GM19397 (cell line): ENCODE data around the gene KLHL29.

ENCODE experiments used
- ATAC-seq: cut with Tn5 transposase; IDR thresholded peaks from one replicate; pipeline ENCODE4 v1.9.1; 2021; ENCODE audit warnings: mild to moderate bottlenecking, moderate library complexity; ENCODE audit not compliant: unreplicated experiment

Gene KLHL29

DNA sequence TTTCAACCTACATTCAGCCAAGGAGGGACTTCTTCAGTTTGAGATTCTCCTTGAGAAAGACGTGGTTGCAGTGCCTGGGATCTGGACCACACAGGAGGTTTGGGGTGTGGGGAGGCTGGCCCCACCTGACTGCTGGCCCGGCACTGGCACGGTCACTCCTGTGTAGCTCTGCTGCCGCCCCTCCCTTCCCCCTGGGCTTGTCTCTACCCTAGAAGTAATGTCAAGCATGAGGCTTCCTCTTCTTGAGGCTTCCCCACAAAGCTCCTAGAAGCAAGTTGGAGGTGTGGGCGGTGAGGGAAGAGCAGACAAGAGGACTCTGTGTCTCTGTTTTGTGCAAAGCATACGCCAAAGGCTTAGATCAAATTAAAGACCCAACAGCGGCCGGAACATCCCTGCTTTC is 8.7 kb downstream of the KLHL29 start:
- no peak for ATAC-seq

DNA sequence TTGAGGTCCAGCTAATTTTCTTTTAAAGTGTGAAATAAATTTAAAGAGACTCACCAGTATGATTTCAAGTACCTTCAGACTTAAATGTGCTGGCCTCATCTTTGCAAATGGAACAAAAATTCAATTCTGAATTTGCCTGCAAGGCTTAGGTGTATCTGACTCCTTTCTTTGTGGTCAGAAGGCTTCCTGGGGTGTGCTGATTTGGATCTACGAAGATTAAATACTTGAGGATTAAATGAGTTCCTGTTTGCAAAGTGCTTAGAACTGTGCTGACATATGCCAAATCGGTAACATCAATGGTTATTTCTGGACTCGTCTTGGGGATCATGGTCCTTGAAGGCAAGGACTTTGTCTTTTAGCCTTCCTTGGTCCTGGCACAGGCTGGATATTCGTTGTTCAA is 9.7 kb downstream of the KLHL29 start:
- ATAC-seq = no peak

DNA sequence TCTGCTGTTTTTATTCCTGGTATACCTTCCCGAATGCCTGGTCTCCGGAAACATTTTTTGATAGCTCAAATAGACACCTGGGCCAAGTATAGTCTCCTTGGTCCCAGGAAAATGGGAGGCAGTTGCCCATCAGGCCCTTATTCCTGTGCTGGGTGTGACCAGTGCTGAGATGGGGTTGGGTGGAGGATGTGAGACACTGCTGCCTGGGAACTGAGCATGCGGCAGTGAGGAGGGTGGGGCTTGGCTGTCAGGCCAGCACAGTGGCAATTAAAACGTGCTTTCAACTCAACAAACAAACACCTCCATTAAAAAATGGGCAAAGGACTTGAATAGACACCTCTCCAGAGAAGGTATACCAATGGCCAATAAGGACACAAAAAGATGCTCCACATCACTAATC is 12.5 kb downstream of the KLHL29 start:
- no peak for ATAC-seq

DNA sequence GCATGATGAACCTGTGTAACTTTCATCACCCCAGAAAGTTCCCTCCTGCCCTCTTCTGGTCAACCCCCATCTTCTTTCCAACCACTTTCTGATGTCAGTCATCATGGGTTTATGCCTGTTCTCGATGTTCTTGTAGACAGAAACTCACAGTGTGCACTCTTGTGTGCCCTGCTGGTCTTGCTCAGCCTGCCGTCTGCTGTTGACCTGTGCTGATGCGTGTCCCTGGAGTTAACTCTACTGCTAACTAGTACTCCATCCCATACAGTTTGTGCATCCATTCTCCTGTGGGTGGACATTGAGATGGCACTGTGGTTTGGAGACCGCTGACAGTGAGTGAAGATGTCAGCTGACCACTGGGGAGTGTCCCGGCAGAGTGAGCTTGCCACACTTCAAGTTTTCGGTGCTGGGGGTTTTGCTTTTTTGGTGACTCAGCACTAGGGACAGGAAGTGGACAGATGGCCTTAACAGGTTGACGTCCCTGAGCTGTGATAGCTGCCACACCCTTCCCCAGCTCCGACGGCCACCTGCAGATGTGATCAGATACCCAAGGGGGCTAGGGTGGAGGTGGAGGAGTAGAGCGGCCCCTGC is 14.8 kb downstream of the KLHL29 start:
- ATAC-seq = peak; percentile 63

DNA sequence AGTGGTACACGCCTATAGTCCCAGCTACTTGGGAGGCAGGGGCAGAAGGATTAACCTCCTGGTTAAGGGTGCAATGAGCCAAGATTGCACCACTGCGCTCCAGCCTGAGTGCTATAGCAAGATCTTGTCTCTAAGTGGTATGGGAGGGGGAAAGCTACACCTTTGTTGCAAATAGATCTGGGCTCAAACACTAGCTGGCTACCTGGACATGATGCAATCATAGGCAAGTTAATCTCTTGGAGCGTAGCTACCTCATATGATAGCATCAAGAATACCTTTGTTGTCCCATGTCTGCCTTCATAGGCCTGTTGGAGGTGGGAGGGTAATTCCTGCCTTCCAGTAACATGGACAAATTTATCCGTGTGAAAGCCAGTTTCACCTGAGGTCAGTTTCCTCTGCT is 15.7 kb downstream of the KLHL29 start:
- ATAC-seq = no peak

DNA sequence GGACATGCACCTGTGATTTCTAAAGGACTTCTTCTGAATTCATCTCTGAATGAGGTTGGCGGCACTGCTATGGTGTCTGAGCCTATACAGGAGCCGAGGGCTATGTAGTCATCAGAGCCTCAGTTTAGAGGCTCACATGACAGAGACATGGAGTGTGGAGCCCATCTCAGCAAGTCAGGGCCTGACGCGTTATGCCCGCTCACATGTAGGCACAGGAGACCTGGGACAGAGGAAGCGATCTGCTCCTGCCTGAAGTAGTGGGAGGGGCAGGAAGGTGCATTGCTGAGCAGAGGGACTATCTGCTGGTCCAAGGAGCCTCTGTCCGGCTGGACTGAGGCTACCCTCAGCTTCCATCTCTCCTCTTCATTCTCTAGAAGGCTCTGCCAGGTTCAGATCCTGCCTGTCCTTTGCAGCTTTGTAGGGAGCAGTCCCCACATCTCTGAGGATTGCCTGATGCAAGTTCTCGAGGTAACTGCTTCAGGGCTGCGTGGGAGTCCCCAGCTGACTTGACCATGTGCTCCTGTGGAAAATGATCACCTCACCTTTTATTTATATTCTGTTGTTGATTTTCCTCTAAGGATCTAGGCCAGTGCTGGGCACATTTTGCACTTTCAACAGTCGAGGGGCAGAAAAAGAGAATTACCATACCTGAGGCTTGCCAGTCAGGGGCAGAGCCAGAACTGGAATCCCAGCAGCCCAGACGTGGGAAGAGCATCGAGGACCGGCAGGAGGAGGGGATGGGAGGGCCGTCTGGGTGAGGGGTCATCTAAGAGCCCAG is 16.6 kb downstream of the KLHL29 start:
- ATAC-seq = no peak

DNA sequence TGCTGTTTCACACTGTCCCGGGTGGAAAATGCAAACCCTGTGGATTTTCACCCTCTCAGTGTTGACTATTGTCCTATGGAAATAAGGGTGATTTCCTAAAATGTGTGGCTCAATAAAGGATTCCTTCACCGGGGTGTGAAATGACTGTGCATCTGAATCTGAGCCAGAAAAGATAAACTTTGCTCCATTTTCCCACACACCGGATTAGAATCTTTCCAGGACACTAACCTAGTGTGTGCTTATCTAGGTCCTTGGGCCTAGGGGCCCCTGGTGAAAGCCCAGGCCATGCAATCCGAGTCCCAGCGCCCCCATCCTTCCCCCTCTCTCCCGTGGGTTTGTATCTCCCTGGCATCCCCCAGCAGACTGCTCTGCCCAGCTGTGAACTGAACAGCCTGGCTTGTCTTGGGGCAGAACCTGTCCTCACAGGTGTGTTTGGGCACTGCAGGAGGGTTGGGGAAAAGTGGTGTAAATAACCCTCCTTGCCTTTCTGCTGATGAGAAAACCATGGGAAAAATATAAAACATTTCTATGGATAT is 17.3 kb downstream of the KLHL29 start:
- no peak for ATAC-seq

DNA sequence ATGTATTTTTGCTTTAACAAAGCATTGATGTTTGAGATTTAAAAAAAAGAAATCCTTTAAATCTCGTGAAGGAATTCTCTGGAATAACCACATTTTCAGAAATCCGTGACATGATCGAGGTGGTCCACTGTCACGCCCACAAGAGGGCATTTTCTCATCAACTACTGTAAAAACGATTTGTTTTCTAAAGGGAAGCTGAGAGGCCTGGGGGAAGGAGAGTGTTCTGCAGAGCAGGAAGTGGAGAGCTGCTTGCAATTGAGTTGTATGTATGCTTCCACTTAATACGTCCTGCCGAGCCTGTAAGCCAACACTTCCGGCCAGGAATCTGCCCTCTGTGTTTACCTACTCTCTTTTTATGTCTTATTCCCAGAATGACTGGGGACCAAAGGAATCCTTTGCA is 19.4 kb downstream of the KLHL29 start:
- peak; percentile 45 for ATAC-seq

DNA sequence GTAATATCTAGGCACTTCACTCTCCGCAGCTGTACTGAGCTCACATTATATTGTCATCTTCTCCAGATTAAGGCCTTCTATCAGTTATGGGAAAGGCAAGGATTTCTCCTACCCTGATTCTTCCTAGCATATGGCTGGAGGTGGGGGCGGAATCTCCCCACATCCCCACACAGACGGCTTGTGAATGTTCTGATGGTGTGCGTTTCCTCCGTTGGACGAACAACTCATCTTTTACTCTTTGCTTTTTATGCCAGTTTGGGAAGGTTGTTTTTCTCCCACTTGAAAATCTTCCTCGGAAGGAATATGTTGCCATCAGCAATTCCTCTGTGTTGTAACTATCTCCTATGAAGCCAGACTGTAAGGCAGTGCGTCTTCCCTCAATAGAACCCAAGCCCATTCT is 24.3 kb downstream of the KLHL29 start:
- ATAC-seq = no peak

DNA sequence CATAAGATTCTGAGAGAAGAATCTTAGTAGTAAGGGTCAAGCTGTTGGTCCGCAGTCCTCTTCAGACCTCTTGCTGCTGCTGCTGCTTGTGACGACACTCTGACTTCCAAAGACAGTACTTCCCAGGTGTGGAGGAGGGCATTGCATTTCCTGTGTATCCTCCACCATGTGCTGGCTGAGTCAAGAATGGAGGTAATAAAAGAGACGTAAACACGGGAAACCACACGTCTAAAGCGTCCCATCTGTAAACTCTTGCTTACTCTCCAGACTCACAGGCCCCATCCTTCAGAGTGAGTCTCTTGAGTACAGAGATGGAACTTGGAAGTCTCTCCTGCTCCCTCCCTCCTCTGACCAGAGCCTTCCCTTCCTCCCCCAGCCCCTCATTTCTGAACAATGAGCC is 25.6 kb downstream of the KLHL29 start:
- no peak for ATAC-seq

DNA sequence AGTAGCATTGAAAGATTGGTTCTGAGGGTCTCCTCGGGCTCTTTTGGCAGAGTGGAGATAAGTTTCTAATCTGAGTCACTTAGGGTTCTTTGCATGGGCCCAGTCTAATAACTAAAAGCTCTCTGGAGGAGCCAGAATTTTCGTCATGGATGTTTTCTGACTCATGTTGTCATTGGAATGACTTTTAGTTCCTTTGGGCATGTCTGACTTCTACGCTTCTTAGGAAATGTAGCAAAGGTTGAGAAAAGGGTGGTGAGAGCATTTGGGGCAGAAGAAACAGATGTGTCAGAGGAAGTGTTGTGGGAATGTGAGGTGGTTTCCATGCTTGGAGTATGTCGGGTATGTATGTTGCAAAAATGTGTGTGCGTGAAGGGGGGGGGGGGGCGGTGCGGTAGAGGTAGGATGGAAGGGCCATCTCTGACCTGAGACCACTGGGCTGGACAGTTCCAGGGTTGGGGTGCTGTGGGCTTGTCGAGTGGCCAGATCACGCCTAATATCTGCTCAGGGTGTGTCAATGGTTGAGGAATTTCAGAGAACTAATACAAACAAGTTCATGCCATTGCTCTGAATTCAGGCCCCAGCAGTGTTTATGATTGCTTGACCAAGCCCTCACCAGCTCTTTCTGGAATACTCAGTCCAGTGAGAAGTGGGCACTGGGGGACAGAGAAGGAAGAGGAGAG is 26.9 kb downstream of the KLHL29 start:
- no peak for ATAC-seq

DNA sequence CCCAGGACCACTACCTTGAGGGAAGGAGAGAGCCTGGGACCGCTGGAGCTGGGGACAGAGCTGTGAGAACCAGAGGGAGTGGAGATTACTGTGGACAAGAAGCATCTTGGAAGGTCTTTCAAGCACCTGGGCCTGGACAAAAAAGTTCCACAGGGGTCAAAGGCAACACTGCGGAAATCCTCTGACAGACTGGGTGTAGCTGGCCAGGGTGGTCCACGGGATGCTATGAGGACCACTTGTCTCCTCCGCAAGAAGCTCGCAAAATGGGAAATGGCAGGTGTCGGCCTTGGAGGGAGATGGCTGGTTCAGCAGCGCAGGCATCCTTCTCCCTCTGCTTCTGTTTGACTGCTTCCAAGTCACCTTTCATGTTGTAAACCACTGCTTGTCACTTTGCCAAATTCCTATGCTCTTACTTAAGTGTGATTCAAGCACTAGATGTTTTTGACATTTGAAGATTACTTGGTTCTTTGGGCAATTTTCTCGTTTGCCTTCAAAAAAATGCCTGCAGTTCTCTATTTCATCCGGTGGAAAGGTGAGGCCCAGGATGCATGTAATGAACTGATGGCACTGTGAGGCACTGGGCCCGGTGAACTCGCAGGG is 27.7 kb downstream of the KLHL29 start:
- ATAC-seq = no peak

DNA sequence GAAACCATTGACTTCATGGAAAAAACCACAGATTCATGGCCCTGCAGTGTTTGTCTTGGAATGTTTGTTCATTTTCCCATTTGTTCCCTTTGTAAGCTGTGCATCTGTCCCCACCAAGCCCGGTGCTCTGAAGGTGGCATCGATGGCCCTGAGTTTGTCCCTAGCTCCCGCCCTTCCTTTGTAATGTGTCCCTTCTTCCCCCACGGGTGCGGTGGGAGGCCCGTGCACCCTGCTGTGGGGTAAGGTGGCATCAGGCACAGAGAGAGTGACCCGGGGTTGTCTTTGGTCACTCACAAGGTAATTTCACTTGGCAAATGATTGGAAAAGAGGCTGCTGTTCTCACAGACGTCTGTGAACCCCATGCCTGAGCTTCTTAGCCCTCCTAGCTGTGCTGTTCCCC is 28.7 kb downstream of the KLHL29 start:
- no peak for ATAC-seq

DNA sequence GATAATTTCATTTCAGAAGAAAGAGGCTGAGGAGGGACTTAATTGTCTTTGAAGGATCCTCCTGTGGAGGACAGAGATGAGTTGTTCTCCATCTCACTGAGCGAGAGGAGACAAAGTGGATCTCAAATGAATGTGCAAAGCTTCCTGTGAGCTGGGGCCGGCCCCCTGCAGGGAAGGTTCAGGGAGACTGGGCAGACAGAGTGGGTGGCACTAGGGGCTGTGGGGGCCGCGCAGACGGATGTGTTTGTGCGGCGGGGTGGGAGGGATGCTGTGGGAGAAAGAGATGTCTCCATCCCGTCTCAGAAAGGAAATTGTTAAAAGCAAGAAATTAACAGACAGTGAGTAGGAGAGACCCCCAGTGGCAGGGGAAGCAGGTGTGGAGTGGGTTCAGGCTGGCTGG is 29.1 kb downstream of the KLHL29 start:
- no peak for ATAC-seq

DNA sequence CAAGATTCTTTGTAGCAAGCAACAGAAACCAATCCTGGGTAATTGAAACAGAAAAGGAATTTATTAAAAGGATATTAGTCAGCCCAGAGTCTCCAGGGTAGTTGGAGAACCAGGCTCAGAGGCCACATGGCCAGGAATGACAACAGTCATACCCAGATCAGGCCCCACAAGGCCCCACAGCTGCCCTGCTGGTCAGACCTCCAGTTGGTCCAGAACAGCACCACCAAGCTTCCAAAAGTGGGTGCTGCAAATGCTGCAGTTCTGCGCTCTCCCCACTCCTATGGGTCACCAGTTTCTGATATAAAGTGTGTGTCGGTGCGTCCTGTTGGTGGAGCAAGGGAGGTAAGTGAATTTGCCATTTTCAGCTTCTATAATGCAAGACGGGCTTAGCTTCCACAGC is 29.9 kb downstream of the KLHL29 start:
- ATAC-seq = no peak

DNA sequence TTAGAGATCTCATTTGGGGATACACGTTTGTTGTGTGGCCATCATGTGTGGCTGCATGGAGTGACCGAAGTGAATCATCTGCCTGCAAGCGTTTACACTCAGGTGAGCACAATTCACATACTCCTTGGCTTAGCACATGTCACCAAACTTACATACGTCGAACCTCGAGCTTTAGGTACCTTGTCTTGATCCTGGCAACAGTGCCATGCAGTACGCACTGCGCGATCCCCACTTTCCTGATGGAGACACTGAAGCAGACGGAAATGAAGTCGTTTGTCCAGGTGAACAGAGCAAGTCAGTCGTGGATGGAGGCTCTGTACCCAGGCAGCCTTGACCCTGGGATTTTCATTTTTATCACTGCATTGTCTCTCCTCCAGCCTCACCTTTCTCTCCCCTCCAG is 32.3 kb downstream of the KLHL29 start:
- no peak for ATAC-seq

DNA sequence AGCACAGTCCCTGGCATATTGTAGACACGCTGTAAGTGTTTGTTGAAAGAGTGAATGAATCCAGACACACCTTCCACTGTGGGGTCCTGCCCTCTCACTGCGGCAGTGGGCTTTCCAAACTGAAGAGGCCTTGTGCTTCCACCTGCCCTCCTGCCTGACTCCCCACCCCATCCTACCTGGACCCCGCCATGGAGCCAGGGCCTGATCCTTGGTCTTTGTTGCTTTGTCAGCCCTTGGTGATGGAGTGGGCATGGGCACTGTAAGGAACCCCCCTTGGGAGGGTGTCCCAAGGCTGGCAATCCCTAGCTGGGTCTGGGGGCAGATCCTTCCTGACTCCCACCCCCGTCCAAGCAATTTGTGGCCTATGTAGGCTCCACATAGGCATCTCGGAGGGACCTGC is 33.1 kb downstream of the KLHL29 start:
- no peak for ATAC-seq

DNA sequence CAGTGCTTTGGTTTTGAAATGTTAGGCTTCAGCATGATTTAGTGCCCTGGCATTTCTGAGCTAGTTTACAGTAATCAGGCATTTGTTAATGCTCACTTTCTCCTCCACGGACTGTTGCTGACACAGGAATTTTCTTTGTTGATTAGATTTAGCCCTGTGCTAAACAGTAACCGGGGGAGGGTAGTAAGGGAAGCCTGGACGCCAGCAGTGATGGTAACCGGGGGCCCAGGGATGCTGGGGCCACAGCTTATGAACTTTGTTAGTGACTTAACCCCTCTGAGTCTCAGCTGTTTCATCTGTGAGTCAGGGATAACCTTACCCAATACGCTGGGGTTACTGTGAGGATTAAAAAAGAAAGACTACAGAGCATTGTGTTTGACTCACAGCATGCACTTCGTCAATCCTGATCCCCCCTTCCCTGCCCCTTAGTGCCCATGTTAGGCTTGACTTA is 33.5 kb downstream of the KLHL29 start:
- no peak for ATAC-seq

DNA sequence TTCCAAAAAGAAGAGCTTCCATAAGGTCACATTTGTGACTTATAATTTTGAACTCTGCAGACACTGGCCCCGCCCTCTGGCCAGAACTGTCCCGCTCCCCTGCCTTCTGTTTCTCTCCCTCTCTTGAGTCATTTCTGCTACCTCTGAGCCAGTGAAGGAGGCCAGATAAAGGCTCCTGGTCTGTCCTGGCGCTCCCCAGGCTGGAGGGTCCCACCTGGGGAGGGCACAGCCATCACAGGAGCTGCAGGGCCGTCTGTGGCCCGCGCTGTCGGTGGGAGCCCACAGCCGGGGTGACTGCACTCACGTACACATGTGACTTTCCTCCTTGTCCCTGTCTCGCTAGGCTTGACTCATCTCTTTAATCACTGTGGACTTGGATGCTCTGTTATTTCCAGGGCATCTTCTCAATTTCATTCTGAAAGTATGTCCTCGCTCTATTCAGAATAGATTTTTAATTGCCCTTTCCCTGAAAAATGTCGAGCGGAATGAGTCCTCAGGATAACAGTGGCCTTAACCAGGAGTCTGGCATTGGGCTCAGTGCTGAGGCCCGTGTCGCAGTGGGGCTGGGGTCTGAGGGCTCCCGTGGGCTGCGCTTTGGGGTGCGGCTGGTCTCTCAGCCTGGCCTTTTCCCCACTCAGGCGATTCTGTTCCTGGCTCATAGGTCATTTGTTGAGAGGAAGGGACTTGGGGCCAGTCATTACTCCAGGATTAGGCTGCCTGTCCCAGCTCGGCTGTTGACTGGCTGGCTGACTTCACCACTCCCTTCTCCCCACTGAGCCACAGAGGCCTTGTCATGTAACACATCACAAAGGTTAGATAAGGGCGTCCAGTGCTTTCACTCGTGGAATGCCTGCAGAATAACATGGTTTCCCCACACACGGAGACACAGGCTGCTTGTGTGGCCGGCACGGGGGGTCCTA is 34.5 kb downstream of the KLHL29 start:
- no peak for ATAC-seq

DNA sequence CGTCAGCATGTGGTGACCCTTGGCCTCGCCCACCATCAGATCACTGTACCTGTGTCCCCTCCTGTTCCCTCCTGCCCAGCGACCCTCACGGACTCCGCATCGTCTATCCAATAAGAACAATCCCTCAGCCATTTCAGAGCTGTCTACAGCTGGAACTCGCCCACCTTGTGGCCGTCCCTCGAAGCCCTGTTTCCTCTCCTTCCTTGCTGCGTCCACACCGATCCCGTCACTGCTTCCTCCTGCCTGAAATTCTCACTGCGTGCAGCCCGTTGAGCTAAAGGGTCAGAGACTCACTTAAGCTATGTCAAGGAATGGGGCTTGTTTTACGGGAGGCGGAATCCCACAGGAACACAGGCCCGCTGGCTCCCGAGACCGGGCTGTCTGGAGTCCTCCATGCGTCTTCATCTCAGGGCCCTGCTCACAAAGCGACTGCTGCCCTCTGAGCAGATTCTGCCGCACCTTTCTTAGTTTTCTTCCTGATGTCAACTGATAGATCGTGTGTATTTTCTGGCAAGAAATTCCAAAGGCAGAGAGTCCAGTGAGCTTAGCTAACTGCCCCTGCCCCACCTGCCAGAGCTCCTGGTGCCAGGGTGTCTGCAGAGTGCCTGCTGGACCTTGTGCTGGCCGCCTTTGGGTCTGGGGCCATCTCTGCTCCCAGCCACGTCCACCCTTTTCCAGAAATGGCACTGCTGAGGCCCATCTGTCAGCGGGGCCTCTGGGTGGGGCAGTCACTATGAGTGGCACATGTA is 35.3 kb downstream of the KLHL29 start:
- ATAC-seq = no peak
